Testis (tissue), 3 donors: ENCODE measurements around the gene SEMA5A. TPM values are rescaled to one million over a fixed set of nuclear protein-coding genes. Genes with fewer than 3 reads are reported as not detected.

Experiments used
- DNase-seq: peaks from one replicate; pipeline ENCODE4 v3.0.0-alpha.2; 2019
- H3K27ac ChIP-seq, 2 donors: fragments of 200-600 bp; sonication (generic); one replicate each; pipeline ENCODE4 v1.5.1; 2019
- H3K27me3 ChIP-seq: fragments of 200-600 bp; sonication (generic); one replicate; pipeline ENCODE4 v1.5.1; 2019
- H3K36me3 ChIP-seq: fragments of 200-600 bp; sonication (generic); one replicate; pipeline ENCODE4 v1.5.1; 2017; ENCODE audit warnings: low read depth; ENCODE audit errors: missing control alignments
- H3K4me1 ChIP-seq: fragments of 200-600 bp; sonication (generic); one replicate; pipeline ENCODE4 v1.5.1; 2019
- H3K4me3 ChIP-seq, 2 donors: fragments of 200-600 bp; sonication (generic); one replicate each; pipeline ENCODE4 v1.5.1; 2017 to 2019
- H3K9me3 ChIP-seq: fragments of 200-600 bp; sonication (generic); one replicate; pipeline ENCODE4 v1.5.1; 2017
- CTCF ChIP-seq, 3 experiments: fragments of 450-650 bp in 2 of 3; fragments of 200-600 bp in 1 of 3; sonication (generic) in 1 of 3; IDR thresholded peaks; one replicate each; pipeline ENCODE4 v1.5.1; 2016 to 2019; ENCODE audit warnings: antibody characterized with exemption in 3 of 3, mild to moderate bottlenecking in 2 of 3, moderate library complexity in 1 of 3
- POLR2A ChIP-seq: fragments of 450-650 bp; IDR thresholded peaks from one replicate; pipeline ENCODE4 v1.6.1; 2017; ENCODE audit warnings: antibody characterized with exemption, mild to moderate bottlenecking, moderate library complexity
- WGBS, 2 donors: methylation state at CpG; one replicate each; pipeline ENCODE4 v1.1.5; 2018; 5-methylcytosine and 5-hydroxymethylcytosine counted together
- intact Hi-C: fragments of 100-400 bp; cut with DNase I; formaldehyde crosslinking; loops from one replicate; pipeline ENCODE4 v1.15.1; 2023; ENCODE audit warnings: low total_unique reads
- polyA plus RNA-seq: library from polyadenylated mRNA; stranded (reverse); fragments of 350-450 nt; fragmentation: Illumina TruSeq; extraction: RNeasy Lipid Tissue Mini Kit (QIAGEN cat#74804); gene quantifications from one replicate; pipeline ENCODE4 v1.2.3, GENCODE V29; 2014; ENCODE audit warnings: low read depth, low replicate concordance; ENCODE audit not compliant: insufficient read depth
- total RNA-seq, 2 donors: library from RNA; depleted of rRNA; stranded (reverse); fragments of >200 nt; gene quantifications; one replicate each; pipeline ENCODE4 v1.2.3, GENCODE V29; 2016

The SEMA5A gene
- total and polyA plus RNA-seq, 3 donors from 2014 or later = 3.4 to 12.8 (median 5.4) TPM

DNA sequence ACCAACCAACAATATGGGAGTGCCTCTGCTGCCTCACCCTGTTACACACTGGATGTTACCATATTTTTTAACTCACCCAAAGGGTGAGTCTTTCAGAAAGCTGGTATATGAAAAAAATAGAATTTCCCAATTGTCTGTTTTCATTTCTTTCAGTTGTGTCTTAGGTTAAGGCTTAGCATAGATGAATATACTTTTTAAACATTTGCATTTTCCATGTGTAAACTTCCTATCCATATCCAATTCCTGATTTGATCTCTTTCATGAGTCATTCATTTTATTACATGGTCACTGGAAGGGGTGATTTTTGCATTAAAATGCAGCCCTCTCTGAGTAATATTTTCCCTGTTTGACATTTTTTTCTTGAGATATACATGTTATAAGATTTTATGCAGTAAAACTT, 406.5 kb downstream of the SEMA5A start:
- no peak for TF ChIP-seq CTCF (IDR thresholded peaks at IDR 0.05)
- TF ChIP-seq POLR2A = no peak
- no peak for DNase-seq
- intact Hi-C loops = no loop called here

GRCh38 chr5:9128136-9128535, 417.7 kb downstream of the SEMA5A start:
- TF ChIP-seq POLR2A (no peak), CTCF (IDR thresholded peaks at IDR 0.05) (no peak)
- DNase-seq = no peak
- WGBS, 2 donors = 87 to 100% methylated on average over 2 of the region's 2 CpGs

More for the DNA sequence above, 406.5 kb downstream of the SEMA5A start:
- Histone ChIP-seq H3K4me3 (no peak overlapping the region), H3K4me1 (no peaks in the 10 kb centered on the region), H3K36me3 (no peaks in the 10 kb centered on the region), H3K27me3 (no peaks in the 10 kb centered on the region), H3K9me3 (no peaks in the 10 kb centered on the region), H3K27ac (no peak overlapping the region)

DNA sequence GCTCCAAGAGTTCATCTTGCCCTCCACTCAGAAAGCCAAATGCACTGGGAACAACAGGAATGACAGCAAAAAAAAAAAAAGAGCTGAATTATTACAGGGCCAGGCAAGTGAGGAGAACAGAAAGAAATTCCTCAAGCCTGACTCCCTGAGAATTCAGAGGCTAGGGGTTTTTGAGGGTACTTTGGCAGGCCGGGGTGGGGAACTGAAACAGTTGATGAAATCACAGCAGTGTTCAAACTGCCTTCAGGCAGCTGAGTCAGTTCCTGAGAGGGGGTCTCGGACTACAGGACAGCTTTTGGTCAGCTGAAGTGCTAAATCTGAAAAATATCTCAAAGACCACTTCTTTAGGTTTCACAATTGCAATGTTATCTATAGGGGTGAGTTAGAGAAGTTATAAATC, 419.4 kb downstream of the SEMA5A start:
- no peaks in the 10 kb centered on the region for H3K36me3 ChIP-seq
- no peaks in the 10 kb centered on the region for H3K4me1 ChIP-seq
- H3K27me3 ChIP-seq = no peaks in the 10 kb centered on the region
- 65 to 83% methylated on average over 2 of the region's 2 CpGs for WGBS, 2 donors
- H3K4me3 ChIP-seq = no peak overlapping the region
- intact Hi-C loops = no loop called here
- no peaks in the 10 kb centered on the region for H3K9me3 ChIP-seq
- H3K27ac ChIP-seq = no peak overlapping the region
- DNase-seq = no peak
- no peak for TF ChIP-seq CTCF (IDR thresholded peaks at IDR 0.05)
- no peak for TF ChIP-seq POLR2A

More at GRCh38 chr5:9128136-9128535, 417.7 kb downstream of the SEMA5A start:
- Histone ChIP-seq H3K27ac (no peak overlapping the region), H3K36me3 (no peaks in the 10 kb centered on the region), H3K9me3 (no peaks in the 10 kb centered on the region), H3K4me3 (no peak overlapping the region), H3K27me3 (no peaks in the 10 kb centered on the region), H3K4me1 (no peaks in the 10 kb centered on the region)
- intact Hi-C loops = no loop called here

- 87% methylated on average over 3 of the region's 3 CpGs for WGBS, 2 donors
- no peaks in the 10 kb centered on the region for H3K36me3 ChIP-seq
- DNase-seq = no peak
- H3K27ac ChIP-seq = no peak overlapping the region
- H3K4me1 ChIP-seq = no peaks in the 10 kb centered on the region
- no peak overlapping the region for H3K4me3 ChIP-seq
- TF ChIP-seq POLR2A = no peak
- TF ChIP-seq CTCF (IDR thresholded peaks at IDR 0.05) = no peak
- H3K9me3 ChIP-seq = no peaks in the 10 kb centered on the region
- no peaks in the 10 kb centered on the region for H3K27me3 ChIP-seq
- intact Hi-C loops = no loop called here
Observed at GRCh38 chr5:9125852-9126251, 420.0 kb downstream of the SEMA5A start.

GRCh38 chr5:9124838-9125237, 421.0 kb downstream of the SEMA5A start:
- Histone ChIP-seq H3K9me3 (no peaks in the 10 kb centered on the region), H3K4me1 (no peaks in the 10 kb centered on the region), H3K27ac (no peak overlapping the region), H3K27me3 (no peaks in the 10 kb centered on the region), H3K36me3 (no peaks in the 10 kb centered on the region), H3K4me3 (no peak overlapping the region)
- 90 to 94% methylated on average over 6 of the region's 6 CpGs for WGBS, 2 donors
- DNase-seq = no peak
- intact Hi-C loops = no loop called here
- TF ChIP-seq POLR2A (no peak), CTCF (IDR thresholded peaks at IDR 0.05) (no peak)
